H1 (cell line): ENCODE data around the gene KMT2E. TPM values are rescaled to one million over a fixed set of nuclear protein-coding genes. Genes with fewer than 3 reads are reported as not detected.

Experiments used
- CTCF ChIA-PET: fragments of 300-600 bp; sonication (Branson Sonifier 250); formaldehyde crosslinking; loops from one replicate; lab custom pipeline; 2021; ENCODE audit not compliant: partially characterized antibody; lab: Charles Lee
- POLR2A ChIA-PET: fragments of 300-600 bp; sonication (Branson Sonifier 250); formaldehyde crosslinking; loops from one replicate; lab custom pipeline; 2021; ENCODE audit warnings: inconsistent platforms; ENCODE audit not compliant: partially characterized antibody; lab: Charles Lee
- DNase-seq, 2 experiments: peaks; one replicate each; pipeline versions ENCODE4 v3.0.0 to v3.0.0-alpha.2; 2010 to 2022; ENCODE audit warnings: low spot score in 2 of 2, low read depth in 1 of 2, mixed read lengths in 1 of 2
- FAIRE-seq: peaks from 2 replicates; lab custom pipeline; 2011; peaks lifted over from hg19 to GRCh38; lab: Jason Lieb, UNC
- H2AFZ ChIP-seq: 2 replicates; pipeline ENCODE4 v1.8.1; 2012; ENCODE audit warnings: low read length, inconsistent platforms
- H2AK5ac ChIP-seq: 2 replicates; pipeline ENCODE4 v1.6.1; 2013; ENCODE audit warnings: low read depth, low read length
- H2BK120ac ChIP-seq: replicated peaks from 2 replicates; pipeline ENCODE3; 2013; ENCODE audit warnings: low read depth, low read length, inconsistent platforms
- H2BK12ac ChIP-seq: 2 replicates; pipeline ENCODE4 v1.6.1; 2013; ENCODE audit warnings: low read depth, low read length
- H2BK15ac ChIP-seq: 2 replicates; pipeline ENCODE4 v1.6.1; 2013; ENCODE audit warnings: low read length
- H2BK20ac ChIP-seq: 2 replicates; pipeline ENCODE4 v1.6.1; 2013; ENCODE audit warnings: low read length
- H2BK5ac ChIP-seq: 2 replicates; pipeline ENCODE4 v1.6.1; 2013; ENCODE audit warnings: low read depth, low read length
- H3K14ac ChIP-seq: 2 replicates; pipeline ENCODE4 v1.6.1; 2013; ENCODE audit warnings: inconsistent platforms; ENCODE audit not compliant: insufficient read length
- H3K18ac ChIP-seq: 2 replicates; pipeline ENCODE4 v1.6.1; 2013; ENCODE audit warnings: low read length; ENCODE audit errors: extremely low read depth
- H3K23ac ChIP-seq: 2 replicates; pipeline ENCODE4 v1.6.1; 2013; ENCODE audit warnings: inconsistent platforms; ENCODE audit not compliant: insufficient read length
- H3K23me2 ChIP-seq: 2 replicates; pipeline ENCODE4 v1.6.1; 2013; ENCODE audit warnings: low read depth, low read length
- H3K27ac ChIP-seq: 2 replicates; pipeline ENCODE4 v1.6.1; 2011; ENCODE audit warnings: low read depth, low read length, inconsistent platforms
- H3K27me3 ChIP-seq, 4 experiments: replicated peaks in 1 of 4; 1 replicate in 1 of 4; 2 replicates in 3 of 4; pipeline versions ENCODE4 v1.6.1 to v1.8.1; 2011 to 2013; ENCODE audit warnings: low read length in 3 of 4, mild to moderate bottlenecking in 3 of 4, inconsistent platforms in 2 of 4, mixed read lengths in 2 of 4, moderate library complexity in 1 of 4; ENCODE audit not compliant: control insufficient read depth in 3 of 4, insufficient read depth in 3 of 4; ENCODE audit errors: extremely low read depth in 1 of 4
- H3K36me3 ChIP-seq, 4 experiments: 2 replicates each; pipeline versions ENCODE4 v1.6.1 to v1.8.1; 2011 to 2013; ENCODE audit warnings: mild to moderate bottlenecking in 4 of 4, low read length in 3 of 4, moderate library complexity in 2 of 4, control low read depth in 1 of 4, inconsistent platforms in 1 of 4; ENCODE audit not compliant: insufficient read depth in 4 of 4, control insufficient read depth in 2 of 4
- H3K4ac ChIP-seq: replicated peaks from 2 replicates; pipeline ENCODE3; 2013; ENCODE audit warnings: low read length, low read depth, mixed read lengths, inconsistent platforms; ENCODE audit not compliant: insufficient read length
- H3K4me1 ChIP-seq, 4 experiments: replicated peaks in 1 of 4; 1 replicate in 1 of 4; 2 replicates in 3 of 4; pipeline versions ENCODE4 v1.6.1 to v1.8.1; 2011 to 2013; ENCODE audit warnings: low read length in 3 of 4, inconsistent platforms in 2 of 4, mixed read lengths in 1 of 4; ENCODE audit not compliant: insufficient read depth in 4 of 4, control insufficient read depth in 3 of 4
- H3K4me2 ChIP-seq, 2 experiments: 2 replicates each; pipeline versions ENCODE4 v1.6.1 to v1.8.1; 2011 to 2013; ENCODE audit warnings: low read depth in 2 of 2, low read length in 2 of 2, control low read depth in 1 of 2, inconsistent platforms in 1 of 2, mild to moderate bottlenecking in 1 of 2; ENCODE audit not compliant: insufficient read depth in 1 of 2
- H3K4me3 ChIP-seq, 4 experiments: fragments of 200-600, 300-600 bp in 1 of 4; sonication (generic), shearing (Covaris generic), sonication (Bioruptor Twin) in 1 of 4; 2 replicates each; pipeline versions ENCODE4 v1.5.1 to v1.8.1; 2011 to 2016; ENCODE audit warnings: low read length in 4 of 4, low read depth in 3 of 4, control low read depth in 2 of 4, inconsistent platforms in 2 of 4, mild to moderate bottlenecking in 2 of 4, mixed read lengths in 1 of 4, moderate library complexity in 1 of 4; ENCODE audit not compliant: insufficient read depth in 2 of 4; ENCODE audit errors: extremely low read depth in 1 of 4
- H3K56ac ChIP-seq: replicated peaks from 2 replicates; pipeline ENCODE3; 2013; ENCODE audit warnings: low read depth, mild to moderate bottlenecking, mixed read lengths, low read length, inconsistent platforms; ENCODE audit not compliant: insufficient read length
- H3K79me1 ChIP-seq: 2 replicates; pipeline ENCODE4 v1.6.1; 2013; ENCODE audit warnings: low read depth, low read length, control low read depth
- H3K79me2 ChIP-seq, 2 experiments: 2 replicates each; pipeline versions ENCODE4 v1.6.1 to v1.8.1; 2012 to 2013; ENCODE audit warnings: low read length in 2 of 2, mild to moderate bottlenecking in 2 of 2, inconsistent platforms in 1 of 2; ENCODE audit not compliant: insufficient read depth in 2 of 2, control insufficient read depth in 1 of 2
- H3K9ac ChIP-seq, 4 experiments: replicated peaks in 1 of 4; 1 replicate in 1 of 4; 2 replicates in 3 of 4; pipeline versions ENCODE4 v1.6.1 to v1.8.1; 2011 to 2013; ENCODE audit warnings: low read depth in 3 of 4, low read length in 3 of 4, control low read depth in 2 of 4, mild to moderate bottlenecking in 2 of 4, moderate library complexity in 2 of 4, inconsistent platforms in 1 of 4; ENCODE audit errors: extremely low read depth in 1 of 4
- H3K9me3 ChIP-seq, 2 experiments: 2 replicates each; pipeline versions ENCODE4 v1.6.1 to v1.8.1; 2012 to 2013; ENCODE audit warnings: mild to moderate bottlenecking in 2 of 2, moderate library complexity in 2 of 2, control low read depth in 1 of 2, inconsistent platforms in 1 of 2, low read depth in 1 of 2, low read length in 1 of 2, mixed read lengths in 1 of 2; ENCODE audit not compliant: insufficient read depth in 2 of 2
- H4K20me1 ChIP-seq, 2 experiments: replicated peaks in 1 of 2; 2 replicates each; pipeline versions ENCODE3 to v1.8.1; 2011 to 2013; ENCODE audit warnings: inconsistent platforms in 2 of 2, low read length in 2 of 2, mild to moderate bottlenecking in 1 of 2; ENCODE audit not compliant: insufficient read depth in 2 of 2, control insufficient read depth in 1 of 2
- H4K5ac ChIP-seq: 2 replicates; pipeline ENCODE4 v1.6.1; 2013; ENCODE audit warnings: low read length, low read depth, mixed read lengths, inconsistent platforms; ENCODE audit not compliant: insufficient read length
- H4K8ac ChIP-seq: 2 replicates; pipeline ENCODE4 v1.8.0; 2013; ENCODE audit warnings: mild to moderate bottlenecking, moderate library complexity, low read length, inconsistent platforms; ENCODE audit not compliant: insufficient read depth; ENCODE audit errors: extremely low read depth
- H4K91ac ChIP-seq: replicated peaks from 2 replicates; pipeline ENCODE3; 2013; ENCODE audit warnings: low read length, mixed read lengths, inconsistent platforms; ENCODE audit not compliant: insufficient read length
- ATF2 ChIP-seq: IDR thresholded peaks from 2 replicates; pipeline ENCODE4 v1.6.1; 2012; ENCODE audit warnings: low read length, inconsistent platforms
- CEBPB ChIP-seq: IDR thresholded peaks from 2 replicates; pipeline ENCODE4 v1.6.1; 2012; ENCODE audit warnings: low read depth, low read length
- CHD2 ChIP-seq: IDR thresholded peaks from 2 replicates; pipeline ENCODE4 v1.6.1; 2012; ENCODE audit warnings: low read length, improper control_type of control experiment
- E2F6 ChIP-seq: IDR thresholded peaks from 2 replicates; pipeline ENCODE4 v1.6.1; 2012; ENCODE audit warnings: inconsistent platforms
- MAFK ChIP-seq: IDR thresholded peaks from 2 replicates; pipeline ENCODE4 v1.6.1; 2012; ENCODE audit warnings: low read depth, mild to moderate bottlenecking, improper control_type of control experiment, low read length
- PHF8 ChIP-seq: fragments of 200-600 bp; sonication (generic); conservative IDR thresholded peaks from 2 replicates; pipeline ENCODE4 v1.7.1; 2012; ENCODE audit warnings: low read depth, mild to moderate bottlenecking, inconsistent platforms, low read length, moderate library complexity
- POU5F1 ChIP-seq: IDR thresholded peaks from 2 replicates; pipeline ENCODE4 v1.6.1; 2011; ENCODE audit warnings: low read depth, mild to moderate bottlenecking, low read length, moderate library complexity
- SIRT6 ChIP-seq: IDR thresholded peaks from one replicate; pipeline ENCODE4 v1.7.1; 2012; ENCODE audit warnings: low read length, inconsistent platforms
- SUZ12 ChIP-seq: fragments of 200-600 bp; sonication (generic); IDR thresholded peaks from 2 replicates; pipeline ENCODE4 v1.6.1; 2012; ENCODE audit warnings: mild to moderate bottlenecking, inconsistent platforms, low read length, moderate library complexity, mixed read lengths
- TCF12 ChIP-seq: IDR thresholded peaks from 2 replicates; pipeline ENCODE4 v1.6.1; 2011; ENCODE audit warnings: low read depth, mild to moderate bottlenecking, low read length
- WGBS, 2 experiments: shearing (Covaris generic) in 1 of 2; methylation state at CpG; one replicate each; pipeline versions ENCODE4 v1.1.6 to v1.1.7; 2013 to 2015; ENCODE audit warnings: low lambda C conversion rate in 2 of 2, mixed read lengths in 2 of 2, inconsistent platforms in 1 of 2, low coverage in 1 of 2, missing lambda C conversion rate in 1 of 2; ENCODE audit not compliant: insufficient replicate concordance in 2 of 2, insufficient coverage in 1 of 2, insufficient read length in 1 of 2; ENCODE audit errors: extremely low coverage in 1 of 2, missing lambda C conversion rate in 1 of 2; 5-methylcytosine and 5-hydroxymethylcytosine counted together
- polyA plus RNA-seq, 7 experiments: library from polyadenylated mRNA; depleted of rRNA in 3 of 7; stranded (reverse) in 5 of 7; unstranded in 2 of 7; fragments of >200 nt in 5 of 7; fragments of 200-250 nt in 2 of 7; gene quantifications; 1 replicate in 5 of 7; 2 replicates in 1 of 7; 4 replicates in 1 of 7; pipeline versions ENCODE4 v1.2.1 to v1.2.3, GENCODE V29; 2011 to 2013; ENCODE audit warnings: missing spikeins in 2 of 7, mixed read lengths in 2 of 7
- total RNA-seq: library from RNA; stranded (reverse); fragmentation: NEBNext Ultra II Directional; extraction: Animal tissue kit (Norgen Biotek cat#: 25700); gene quantifications from 2 replicates; pipeline ENCODE4 v1.2.1, GENCODE V29; 2021

KMT2E gene
- total and polyA plus RNA-seq, 2 of the 8 experiments (the other 6 are each of a cell fraction or from before 2014, with no cell fraction given): 10.9 to 45.0 TPM

GRCh38 chr7:105133986-105134655 lies 120.1 kb downstream of the KMT2E start:
- Histone ChIP-seq H3K23me2 (no peaks in the 10 kb centered on the region), H3K27ac (no peak overlapping the region), H2AFZ (no peak overlapping the region), H3K23ac (no peak overlapping the region), H4K91ac (no peak overlapping the region), H3K56ac (no peak overlapping the region), H3K79me2 (no peaks in the 10 kb centered on the region), H3K18ac (no peak overlapping the region), H3K4ac (no peak overlapping the region), H3K14ac (no peak overlapping the region), H3K4me3 (no peak overlapping the region), H2BK20ac (no peak overlapping the region), H2BK5ac (no peak overlapping the region), H4K8ac (no peak overlapping the region), H3K36me3 (peaks cover 0 to 5% (median under 1%) of the 10 kb centered on the region in 4 experiments; a peak in 4 of 8 replicates), H2AK5ac (no peak overlapping the region), H3K79me1 (no peaks in the 10 kb centered on the region; the same call in 1 of the 2 replicates), H3K4me2 (no peak overlapping the region), H3K9me3 (no peaks in the 10 kb centered on the region), H3K27me3 (no peaks in the 10 kb centered on the region), H2BK120ac (no peak overlapping the region), H3K9ac (no peak overlapping the region), H4K5ac (no peak overlapping the region), H4K20me1 (peaks cover 1 to 2% of the 10 kb centered on the region in 2 experiments), H3K4me1 (no peaks in the 10 kb centered on the region; a peak in 1 of 7 replicates), H2BK15ac (no peak overlapping the region), H2BK12ac (no peak overlapping the region)
- DNase-seq: peak in 1 of 2 experiments; percentile 27
- 86% methylated on average over 9 of the region's 9 CpGs; no CpG with 5 or more reads in 1 of the 2 experiments for WGBS, 2 experiments
- CTCF ChIA-PET: interaction anchor here (1.5 kb wide), 1 partner anchor 398 kb away, joined by 4 read pairs; the partner anchor contains the start of gene RINT1
- POLR2A ChIA-PET: no interaction called here
- FAIRE-seq: no peak
- TF ChIP-seq POU5F1: no peak
- no peak for TF ChIP-seq PHF8
- TF ChIP-seq E2F6: no peak
- TF ChIP-seq ATF2: no peak
- no peak for TF ChIP-seq TCF12
- TF ChIP-seq SUZ12: no peak
- TF ChIP-seq CEBPB: no peak
- TF ChIP-seq SIRT6: no peak
- TF ChIP-seq CHD2: no peak
- no peak for TF ChIP-seq MAFK
